Brain microvascular endothelial cell (primary cell): ENCODE measurements around the gene TTC31.
A peak's percentile ranks its signal among the peaks of the same experiment; 100 is the strongest.
"Not testable (repeated sequence)": the region's sequence is repeated elsewhere in the genome, so short reads cannot be mapped to it uniquely, and the experiment has no call there.

ENCODE experiments used
- DNase-seq: peaks from one replicate; pipeline ENCODE4 v3.0.0-alpha.2; 2020
- H3K27ac ChIP-seq: fragments of 250-450 bp; sonication (Bioruptor Pico); 2 replicates; pipeline ENCODE4 v1.5.1; 2020; ENCODE audit warnings: mild to moderate bottlenecking, moderate library complexity
- H3K27me3 ChIP-seq: fragments of 250-450 bp; sonication (Bioruptor Pico); replicated peaks from 2 replicates; pipeline ENCODE4 v1.5.1; 2020; ENCODE audit warnings: mild to moderate bottlenecking
- H3K36me3 ChIP-seq: fragments of 250-450 bp; sonication (Bioruptor Pico); replicated peaks from 2 replicates; pipeline ENCODE4 v1.5.1; 2020; ENCODE audit warnings: mild to moderate bottlenecking
- H3K4me3 ChIP-seq: 2 replicates; pipeline ENCODE4 v1.5.1; 2011; ENCODE audit warnings: low read depth, mild to moderate bottlenecking, control low read depth, low read length, moderate library complexity
- CTCF ChIP-seq: IDR thresholded peaks from 2 replicates; pipeline ENCODE4 v1.5.1; 2011; ENCODE audit warnings: low read depth, mild to moderate bottlenecking, moderate library complexity, low read length, control low read depth, inconsistent platforms; ENCODE audit errors: missing control alignments
- in situ Hi-C: cut with HindIII; loops from 2 replicates; pipeline ENCODE4 v1.10.0; 2017; ENCODE audit warnings: low sequenced_read_pairs, low pct_ligation_motif_present

The TTC31 gene

GRCh38 chr2:74461187-74462053, 21.5 kb upstream of the TTC31 start:
- DNase-seq: no peak
- no peaks in the 10 kb centered on the region for H3K27me3 ChIP-seq
- peaks cover 24% of the 10 kb centered on the region for H3K36me3 ChIP-seq
- TF ChIP-seq CTCF: peak; percentile 46
- H3K27ac ChIP-seq: no peak overlapping the region
- no peak overlapping the region for H3K4me3 ChIP-seq
- in situ Hi-C loops: no loop called here

- DNase-seq: no peak
- in situ Hi-C loops: no loop called here
- peaks cover 24% of the 10 kb centered on the region for H3K36me3 ChIP-seq
- H3K27ac ChIP-seq: no peak overlapping the region
- no peak for TF ChIP-seq CTCF
- H3K4me3 ChIP-seq: no peak overlapping the region
- no peaks in the 10 kb centered on the region for H3K27me3 ChIP-seq
Measured at GRCh38 chr2:74462054-74462785, 20.7 kb upstream of the TTC31 start.

GRCh38 chr2:74462786-74463105, 20.1 kb upstream of the TTC31 start:
- in situ Hi-C loops: no loop called here
- TF ChIP-seq CTCF: no peak

GRCh38 chr2:74464406-74464805, 18.5 kb upstream of the TTC31 start:
- no peaks in the 10 kb centered on the region for H3K27me3 ChIP-seq
- H3K4me3 ChIP-seq: peak overlapping the region; percentile 88
- no peak for DNase-seq
- in situ Hi-C loops: no loop called here
- peaks cover 24% of the 10 kb centered on the region for H3K36me3 ChIP-seq
- TF ChIP-seq CTCF: no peak
- peak overlapping the region; percentile 68 for H3K27ac ChIP-seq

More at GRCh38 chr2:74462786-74463105, 20.1 kb upstream of the TTC31 start:
- peaks cover 24% of the 10 kb centered on the region for H3K36me3 ChIP-seq
- H3K27ac ChIP-seq: no peak overlapping the region
- no peaks in the 10 kb centered on the region for H3K27me3 ChIP-seq
- H3K4me3 ChIP-seq: no peak overlapping the region
- DNase-seq: no peak

- DNase-seq, H3K4me3 ChIP-seq, in situ Hi-C loops, H3K27ac ChIP-seq, H3K27me3 ChIP-seq: not testable (repeated sequence)
- peaks cover 15% of the 10 kb centered on the region for H3K36me3 ChIP-seq
Measured at GRCh38 chr2:74470742-74471141, 12.1 kb upstream of the TTC31 start.

- no peaks in the 10 kb centered on the region for H3K27me3 ChIP-seq
- no peak for TF ChIP-seq CTCF
- peaks cover 15% of the 10 kb centered on the region for H3K36me3 ChIP-seq
- in situ Hi-C loops: no loop called here
- DNase-seq: no peak
- peak overlapping the region; percentile 64 for H3K27ac ChIP-seq
- peak overlapping the region; percentile 87 for H3K4me3 ChIP-seq
Measured at GRCh38 chr2:74471332-74472065, 11.4 kb upstream of the TTC31 start.
